GM18867 (cell line): ENCODE data around the gene SPATA31E1.

ENCODE experiments used
- ATAC-seq: cut with Tn5 transposase; IDR thresholded peaks from one replicate; pipeline ENCODE4 v1.9.1; 2021; ENCODE audit warnings: mild to moderate bottlenecking, moderate library complexity; ENCODE audit not compliant: unreplicated experiment

Gene SPATA31E1

DNA sequence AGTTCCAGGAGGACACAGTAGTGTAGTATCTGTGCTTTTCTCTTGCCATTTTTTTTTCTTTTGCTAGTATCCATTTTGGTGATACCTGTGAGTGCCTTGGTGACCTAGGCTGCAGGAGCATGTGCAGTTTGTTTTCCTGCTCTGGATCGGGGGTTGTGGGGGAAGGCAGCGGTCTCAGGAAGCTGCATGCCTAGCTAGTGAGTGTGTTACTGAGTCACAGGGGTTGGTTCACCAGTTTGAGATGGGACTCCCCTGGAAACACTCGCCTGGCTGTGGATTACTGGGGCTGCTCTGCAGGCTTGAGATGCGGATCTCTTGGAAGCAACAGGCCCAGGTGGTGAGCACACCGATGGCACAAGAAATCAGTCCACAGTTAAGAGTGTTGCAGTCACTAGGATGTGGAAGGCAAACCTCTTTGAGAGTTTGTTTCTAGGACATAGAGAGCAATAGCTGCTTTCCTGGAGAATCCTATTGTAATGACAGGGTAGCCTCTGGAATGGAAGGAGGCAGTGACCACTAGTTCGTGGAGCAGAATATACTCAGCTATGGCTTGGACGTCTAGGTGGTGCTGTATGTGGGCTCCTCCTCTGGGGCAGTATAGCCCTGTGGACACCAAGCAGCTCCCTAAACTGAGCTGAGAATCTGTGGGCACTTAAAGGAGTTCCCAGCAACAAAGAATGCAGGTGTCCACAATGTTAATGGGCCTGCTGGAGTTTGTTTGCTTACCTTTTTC is 20.0 kb upstream of the SPATA31E1 start:
- no peak for ATAC-seq

GRCh38 chr9:87863882-87864465 is 18.7 kb upstream of the SPATA31E1 start:
- ATAC-seq, result no peak

DNA sequence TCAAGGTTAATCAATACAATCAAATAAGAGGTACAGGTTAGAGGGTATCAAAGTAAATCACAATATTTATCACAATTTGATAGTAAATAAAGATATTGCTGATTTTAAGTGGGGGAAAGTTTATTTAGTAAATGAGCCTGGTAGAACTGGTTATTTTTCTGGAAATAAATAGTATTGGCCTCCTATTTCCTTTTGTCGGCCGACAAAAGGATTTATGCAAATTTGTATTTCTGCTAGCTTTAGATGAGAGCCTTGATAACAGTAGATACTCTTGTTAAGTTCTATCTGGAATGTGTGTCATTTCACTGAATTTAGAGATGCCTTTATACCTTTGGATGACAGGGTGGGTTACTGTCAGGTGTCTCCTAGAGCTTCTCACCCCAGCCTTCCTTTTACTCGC is 17.8 kb upstream of the SPATA31E1 start:
- no peak for ATAC-seq

- ATAC-seq, result no peak
These were observed 17.1 kb upstream of the SPATA31E1 start for GRCh38 chr9:87865626-87866025.

DNA sequence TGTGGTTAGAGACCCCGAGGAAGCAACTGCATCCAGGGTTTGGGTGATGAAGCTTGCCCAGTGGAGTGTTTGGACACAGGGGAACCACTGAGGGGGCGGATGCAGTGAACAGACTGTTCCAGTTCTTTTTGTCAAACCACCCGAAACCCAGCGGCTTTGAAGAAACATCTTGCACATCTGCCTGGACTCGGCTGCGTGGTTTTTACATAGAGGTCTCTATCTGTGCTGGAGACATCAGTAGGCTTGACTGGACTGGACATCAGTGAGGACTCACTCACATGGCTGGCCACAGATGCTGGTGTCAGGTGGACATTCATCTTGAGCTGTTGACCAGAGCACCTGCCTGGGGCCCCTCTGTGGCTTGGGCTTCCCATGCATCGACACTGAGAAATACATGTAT is 15.3 kb upstream of the SPATA31E1 start:
- no peak for ATAC-seq

GRCh38 chr9:87868175-87868574 is 14.5 kb upstream of the SPATA31E1 start:
- ATAC-seq, result no peak

- no peak for ATAC-seq
These were observed 14.0 kb upstream of the SPATA31E1 start for GRCh38 chr9:87868635-87869034.

DNA sequence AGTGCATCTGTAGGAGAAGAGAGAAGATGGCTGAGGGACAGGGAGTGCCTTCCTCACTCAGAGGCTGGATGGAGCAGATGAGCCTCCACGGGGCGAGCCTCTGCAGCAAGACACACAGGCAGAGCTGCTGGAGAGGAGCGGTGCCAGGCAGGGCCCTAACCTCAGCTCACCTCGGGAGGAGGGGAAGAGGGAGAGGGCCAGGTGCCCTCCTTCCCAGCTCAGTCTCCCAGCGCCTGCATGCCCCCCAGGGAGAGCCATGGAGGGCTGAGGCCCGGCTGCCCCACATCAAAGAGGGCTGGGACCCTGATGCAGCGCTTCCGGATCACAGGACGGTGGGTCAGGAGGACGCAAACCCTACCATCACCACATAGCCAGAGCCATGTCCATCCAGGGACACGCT is 13.6 kb upstream of the SPATA31E1 start:
- no peak for ATAC-seq

GRCh38 chr9:87871425-87872078 is 11.1 kb upstream of the SPATA31E1 start:
- no peak for ATAC-seq

DNA sequence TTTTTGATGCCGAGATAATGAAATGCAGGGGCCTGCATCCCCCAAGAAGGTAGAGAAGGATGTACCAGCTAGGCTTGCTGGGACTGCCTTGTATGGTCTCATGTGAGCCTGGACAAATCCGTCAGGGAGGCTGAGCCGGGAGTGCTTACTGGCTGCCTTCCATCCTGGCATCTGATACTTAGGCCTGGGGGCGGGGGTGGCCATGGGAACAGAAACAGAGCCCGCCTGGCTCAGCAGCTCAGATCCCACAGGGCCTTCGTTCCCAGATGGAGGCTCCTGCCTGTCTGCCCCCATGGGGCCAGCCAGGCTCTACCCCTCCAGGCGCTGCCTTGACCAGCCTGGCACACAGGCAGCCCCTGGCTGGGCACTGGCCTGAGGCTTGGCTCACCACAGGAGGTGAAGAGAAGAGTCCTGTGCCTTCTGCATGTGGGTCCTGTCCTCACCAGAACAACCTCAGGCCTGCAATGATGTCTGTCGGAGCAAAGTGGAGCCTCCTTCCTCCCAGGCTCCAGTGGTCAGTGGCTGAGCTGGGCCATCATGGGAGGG is 10.5 kb upstream of the SPATA31E1 start:
- ATAC-seq, result no peak

GRCh38 chr9:87873607-87874303 is 8.9 kb upstream of the SPATA31E1 start:
- no peak for ATAC-seq

DNA sequence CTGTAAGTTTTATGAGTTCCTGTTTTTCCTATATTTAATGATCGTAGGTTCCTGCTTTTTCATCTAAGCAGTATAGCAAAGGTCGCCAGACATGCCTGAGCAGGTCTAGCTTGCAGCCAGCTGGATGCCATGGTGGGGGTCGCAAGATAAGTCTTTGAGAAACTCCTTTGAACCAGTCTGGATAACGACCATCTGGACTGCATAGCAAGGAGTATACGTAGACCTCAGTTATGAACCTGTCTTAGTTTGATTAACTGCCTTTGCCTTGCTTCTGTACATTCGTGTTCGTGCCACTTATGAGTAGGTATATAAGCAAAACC is 8.4 kb upstream of the SPATA31E1 start:
- ATAC-seq, result no peak

DNA sequence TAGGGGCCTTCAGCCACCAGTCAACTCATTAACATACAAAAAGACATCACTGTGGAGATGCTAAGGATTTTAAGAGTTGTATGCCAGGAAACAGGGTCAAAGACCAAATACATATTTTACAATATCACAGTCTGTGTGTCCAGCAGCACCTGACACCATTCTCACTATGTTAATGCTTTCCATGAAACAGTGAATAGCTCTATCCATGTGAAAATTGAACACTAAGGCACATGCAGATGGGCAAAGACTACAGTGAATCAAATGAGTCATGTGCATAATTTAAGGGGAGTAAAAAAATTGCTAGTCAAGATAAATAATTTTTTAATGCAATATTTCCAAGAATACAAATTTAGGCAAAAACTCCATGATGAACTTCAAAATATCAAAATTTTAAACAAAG is 7.6 kb upstream of the SPATA31E1 start:
- no peak for ATAC-seq

- no peak for ATAC-seq
These were observed 6.7 kb upstream of the SPATA31E1 start for GRCh38 chr9:87875831-87876545.

DNA sequence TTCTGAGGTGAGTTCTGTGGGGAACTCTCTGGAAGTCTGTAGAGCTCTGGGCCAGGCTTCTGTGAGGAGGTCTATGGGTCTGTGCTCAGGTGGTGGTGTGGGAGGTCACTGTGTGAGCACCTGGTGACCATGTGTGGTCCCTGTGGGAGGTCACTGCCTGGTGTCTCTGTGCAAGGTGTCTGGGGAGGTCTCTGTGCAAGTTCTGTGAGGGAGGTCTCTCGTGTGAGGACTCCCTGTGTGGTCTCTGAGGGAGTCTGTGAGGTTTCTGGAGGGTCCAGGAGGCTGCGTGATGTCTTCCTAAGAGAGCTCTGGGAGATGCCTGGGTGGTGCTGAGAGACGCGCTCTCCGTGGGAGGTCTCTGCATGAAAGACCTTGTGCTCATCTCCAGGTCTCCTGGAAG is 6.0 kb upstream of the SPATA31E1 start:
- no peak for ATAC-seq

DNA sequence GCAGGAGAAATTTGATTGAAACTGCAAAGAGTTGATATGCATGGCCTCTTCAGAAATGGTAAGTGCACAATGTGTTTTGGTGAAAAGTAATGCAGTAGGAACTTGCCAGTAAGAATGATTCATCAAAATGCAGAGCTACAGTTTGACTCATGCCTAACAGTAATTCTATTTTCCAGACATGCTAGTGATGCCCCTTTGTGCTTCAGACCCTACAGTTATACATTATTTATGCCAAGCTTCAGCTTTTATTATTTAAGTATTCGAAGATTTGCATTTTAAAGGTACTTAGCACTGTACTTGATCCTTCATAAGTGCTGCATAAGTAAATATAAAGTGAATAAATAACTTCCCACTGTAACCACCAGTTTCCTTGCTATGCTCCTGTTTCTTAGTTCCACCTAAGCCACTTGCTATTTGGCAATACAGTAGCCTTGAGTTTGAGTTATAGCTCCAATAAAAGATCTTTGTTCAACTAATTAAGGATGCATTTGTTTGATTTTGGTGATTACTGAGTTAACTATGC is 3.6 kb upstream of the SPATA31E1 start:
- ATAC-seq, result no peak

DNA sequence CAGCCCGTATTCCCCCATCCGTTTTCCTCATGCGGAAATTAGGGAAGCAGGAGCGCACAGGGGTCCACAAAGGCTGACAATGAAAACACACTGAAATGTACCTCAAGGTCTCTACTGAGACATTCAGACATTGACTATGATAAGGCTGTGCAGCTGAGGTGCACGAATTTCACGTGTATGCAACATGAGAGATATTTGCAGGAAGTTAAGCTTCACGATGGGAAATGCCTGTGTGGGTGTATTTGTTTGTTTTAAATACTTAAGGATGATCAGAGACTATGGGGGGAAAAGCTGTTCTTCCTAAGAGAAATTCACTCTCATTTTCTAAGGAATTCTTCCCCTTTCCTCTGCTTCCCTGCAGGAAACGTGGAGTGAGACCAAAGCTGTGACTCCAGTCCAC is 2.6 kb upstream of the SPATA31E1 start:
- no peak for ATAC-seq

GRCh38 chr9:87880683-87881082 is 2.0 kb upstream of the SPATA31E1 start:
- no peak for ATAC-seq

DNA sequence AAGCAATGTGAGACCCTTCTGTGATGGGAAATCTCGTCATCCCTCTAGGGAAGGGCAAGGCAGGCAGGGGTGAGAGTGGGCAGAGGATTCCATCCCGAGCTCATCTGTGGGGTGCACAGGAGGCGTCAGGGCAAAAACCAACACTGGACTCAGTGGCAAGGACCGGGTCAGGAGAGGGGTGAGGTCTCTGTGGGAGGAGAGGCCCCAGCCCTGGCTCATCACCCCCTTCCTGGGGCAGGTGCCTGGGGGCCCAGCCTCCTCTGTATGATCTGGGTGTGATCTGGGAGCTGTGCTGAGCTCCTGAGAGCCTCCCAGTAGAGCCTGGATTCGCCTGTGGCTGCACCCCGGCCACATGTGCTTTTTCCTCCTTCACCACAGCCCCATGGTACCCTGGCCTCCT is 597 bp downstream of the SPATA31E1 start:
- no peak for ATAC-seq

DNA sequence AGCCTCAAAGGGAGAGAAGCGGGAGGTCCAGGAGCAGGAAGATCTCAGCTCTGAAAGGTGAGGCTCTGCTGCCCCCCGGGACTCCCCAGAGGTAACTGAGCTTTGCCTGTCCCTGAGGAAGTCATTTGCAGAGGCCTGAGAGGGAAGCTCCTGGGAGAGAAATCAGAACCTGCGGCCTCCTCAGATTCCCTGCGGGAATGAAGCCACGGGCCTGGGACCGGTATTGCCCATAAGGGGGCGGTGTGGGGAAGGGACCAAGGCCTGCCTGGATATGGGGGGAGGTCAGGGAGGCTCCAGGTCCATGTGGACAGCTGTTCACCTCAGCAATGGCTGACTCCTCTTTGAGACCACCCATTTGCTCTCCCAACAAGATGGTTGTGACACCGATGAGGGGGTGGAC is 1.3 kb downstream of the SPATA31E1 start:
- no peak for ATAC-seq
